Parathyroid adenoma (tissue), 2 donors: ENCODE results near the gene UNC93B1.

Experiments
- H2AFZ ChIP-seq: fragments of 300-600 bp; sonication (generic); one replicate; pipeline ENCODE4 v1.7.0; 2017; ENCODE audit warnings: antibody characterized with exemption, mild to moderate bottlenecking
- H3K27ac ChIP-seq: fragments of 300-600 bp; sonication (generic); one replicate; pipeline ENCODE4 v1.7.0; 2017
- H3K27me3 ChIP-seq: fragments of 300-600 bp; sonication (generic); one replicate; pipeline ENCODE4 v1.7.0; 2017; ENCODE audit warnings: low read length; ENCODE audit not compliant: control insufficient read depth, insufficient read depth
- H3K36me3 ChIP-seq: fragments of 300-600 bp; sonication (generic); one replicate; pipeline ENCODE4 v1.7.0; 2017; ENCODE audit warnings: low read length; ENCODE audit not compliant: control insufficient read depth, insufficient read depth
- H3K4me1 ChIP-seq: fragments of 300-600 bp; sonication (generic); one replicate; pipeline ENCODE4 v1.7.0; 2017; ENCODE audit warnings: control low read depth
- H3K4me2 ChIP-seq: fragments of 300-600 bp; sonication (generic); one replicate; pipeline ENCODE4 v1.7.0; 2017; ENCODE audit warnings: low read length
- H3K4me3 ChIP-seq: fragments of 300-600 bp; sonication (generic); one replicate; pipeline ENCODE4 v1.7.0; 2017; ENCODE audit warnings: low read depth, low read length
- H3K79me2 ChIP-seq: fragments of 300-600 bp; sonication (generic); one replicate; pipeline ENCODE4 v1.7.0; 2017; ENCODE audit warnings: control low read depth
- H3K9ac ChIP-seq: fragments of 300-600 bp; sonication (generic); one replicate; pipeline ENCODE4 v1.7.0; 2017; ENCODE audit warnings: mild to moderate bottlenecking
- H3K9me3 ChIP-seq: fragments of 300-600 bp; sonication (generic); one replicate; pipeline ENCODE4 v1.7.0; 2017; ENCODE audit warnings: low read length; ENCODE audit not compliant: control insufficient read depth
- CTCF ChIP-seq: fragments of 300-600 bp; sonication (generic); IDR thresholded peaks from one replicate; pipeline ENCODE4 v1.7.0; 2017; ENCODE audit warnings: antibody characterized with exemption, mild to moderate bottlenecking
- donor health status: primary hyperparathyroidism.

Gene UNC93B1

GRCh38 chr11:68050371-68050841 lies 46.5 kb upstream of the UNC93B1 start:
- Histone ChIP-seq H3K9me3 (no peaks in the 10 kb centered on the region), H3K9ac (no peak overlapping the region), H2AFZ (no peak overlapping the region), H3K27me3 (no peaks in the 10 kb centered on the region), H3K79me2 (no peaks in the 10 kb centered on the region), H3K36me3 (no peaks in the 10 kb centered on the region), H3K27ac (no peak overlapping the region), H3K4me3 (no peak overlapping the region), H3K4me1 (no peaks in the 10 kb centered on the region), H3K4me2 (no peak overlapping the region)
- no peak for TF ChIP-seq CTCF

GRCh38 chr11:68049509-68050370 lies 45.8 kb upstream of the UNC93B1 start:
- H3K27me3 ChIP-seq: no peaks in the 10 kb centered on the region
- no peak overlapping the region for H3K4me2 ChIP-seq
- H2AFZ ChIP-seq: no peak overlapping the region
- H3K79me2 ChIP-seq: no peaks in the 10 kb centered on the region
- no peaks in the 10 kb centered on the region for H3K4me1 ChIP-seq
- H3K9ac ChIP-seq: no peak overlapping the region
- no peak overlapping the region for H3K4me3 ChIP-seq
- H3K9me3 ChIP-seq: no peaks in the 10 kb centered on the region
- H3K27ac ChIP-seq: no peak overlapping the region
- H3K36me3 ChIP-seq: no peaks in the 10 kb centered on the region
- TF ChIP-seq CTCF: no peak

- no peak for TF ChIP-seq CTCF
- H3K4me1 ChIP-seq: no peaks in the 10 kb centered on the region
- no peaks in the 10 kb centered on the region for H3K9me3 ChIP-seq
- H3K4me2 ChIP-seq: no peak overlapping the region
- no peak overlapping the region for H3K9ac ChIP-seq
- H3K27me3 ChIP-seq: no peaks in the 10 kb centered on the region
- no peak overlapping the region for H2AFZ ChIP-seq
- no peak overlapping the region for H3K4me3 ChIP-seq
- H3K27ac ChIP-seq: no peak overlapping the region
- H3K36me3 ChIP-seq: no peaks in the 10 kb centered on the region
- no peaks in the 10 kb centered on the region for H3K79me2 ChIP-seq
Measured at GRCh38 chr11:68048681-68049508, 45.0 kb upstream of the UNC93B1 start.

GRCh38 chr11:68047437-68048290 lies 43.8 kb upstream of the UNC93B1 start:
- Histone ChIP-seq H3K79me2 (no peaks in the 10 kb centered on the region), H3K9me3 (no peaks in the 10 kb centered on the region), H3K4me3 (no peak overlapping the region), H3K27ac (no peak overlapping the region), H3K4me1 (no peaks in the 10 kb centered on the region), H3K4me2 (no peak overlapping the region), H3K9ac (no peak overlapping the region), H3K36me3 (no peaks in the 10 kb centered on the region), H2AFZ (no peak overlapping the region), H3K27me3 (no peaks in the 10 kb centered on the region)
- no peak for TF ChIP-seq CTCF
